ENCODE results near the gene ABHD2. TPM values are rescaled to one million over a fixed set of nuclear protein-coding genes. Genes with fewer than 3 reads are reported as not detected.
"Not testable (repeated sequence)": the region's sequence is repeated elsewhere in the genome, so short reads cannot be mapped to it uniquely, and the experiment has no call there.

ABHD2 gene
- 27.8 TPM for total RNA-seq

GRCh38 chr15:89087830-89088604, at the start of gene ABHD2:
Gene ABHD2 (plus strand): TSS chr15:89088456. CDS start chr15:89116328, 27,872 bp downstream.
- peak; percentile 100 for DNase-seq

- DNase-seq, result no peak
Observed at GRCh38 chr15:89039142-89039541, 49.1 kb upstream of the ABHD2 start.

- no peak for DNase-seq
Observed at GRCh38 chr15:89041507-89041906, 46.7 kb upstream of the ABHD2 start.

- DNase-seq, result no peak
Observed at GRCh38 chr15:89042387-89042786, 45.9 kb upstream of the ABHD2 start.

GRCh38 chr15:89043031-89044002, 44.9 kb upstream of the ABHD2 start:
- DNase-seq, result no peak

- DNase-seq, result not testable (repeated sequence)
Observed at GRCh38 chr15:89049016-89049666, 39.1 kb upstream of the ABHD2 start.

GRCh38 chr15:89051875-89052274, 36.4 kb upstream of the ABHD2 start:
- peak; percentile 59 for DNase-seq

GRCh38 chr15:89052474-89052873, 35.8 kb upstream of the ABHD2 start:
- no peak for DNase-seq

GRCh38 chr15:89054873-89055272, 33.4 kb upstream of the ABHD2 start:
- DNase-seq, result no peak

- peak; percentile 37 for DNase-seq
Observed at GRCh38 chr15:89057506-89058133, 30.6 kb upstream of the ABHD2 start.

GRCh38 chr15:89058376-89058775, 29.9 kb upstream of the ABHD2 start:
- no peak for DNase-seq

- no peak for DNase-seq
Observed at GRCh38 chr15:89058876-89059405, 29.3 kb upstream of the ABHD2 start.

GRCh38 chr15:89066280-89066679, 22.0 kb upstream of the ABHD2 start:
- DNase-seq, result no peak

- DNase-seq, result no peak
Observed at GRCh38 chr15:89067751-89068150, 20.5 kb upstream of the ABHD2 start.

- no peak for DNase-seq
Observed at GRCh38 chr15:89068325-89068784, 19.9 kb upstream of the ABHD2 start.

- no peak for DNase-seq
Observed at GRCh38 chr15:89070197-89071124, 17.8 kb upstream of the ABHD2 start.

GRCh38 chr15:89071471-89071870, 16.8 kb upstream of the ABHD2 start:
- DNase-seq, result no peak

- DNase-seq, result no peak
Observed at GRCh38 chr15:89072277-89072869, 15.9 kb upstream of the ABHD2 start.

- no peak for DNase-seq
Observed at GRCh38 chr15:89074402-89075012, 13.7 kb upstream of the ABHD2 start.

All from skin of body (tissue), 2 donors.